Measurements from ENCODE around the gene RPRD2. TPM values are rescaled to one million over a fixed set of nuclear protein-coding genes. Genes with fewer than 3 reads are reported as not detected.

RPRD2 gene
- total and polyA plus RNA-seq, 2 of the 4 experiments (the other 2 are of a cell fraction) = 3.9 to 11.6 TPM

- Histone ChIP-seq H3K4me2 (ENCODE audit: low read depth, low read length) (peak overlapping the region; percentile 98), H3K27me3 (ENCODE audit: control insufficient read depth, insufficient read depth, low read length) (no peaks in the 10 kb centered on the region), H2AFZ (replicated peaks; ENCODE audit: low read length, poor library complexity) (peak overlapping the region; percentile 98), H2BK5ac (ENCODE audit: low read depth, low read length, poor library complexity, severe bottlenecking) (peak overlapping the region; percentile 90), H3K9me3 (ENCODE audit: control insufficient read depth, insufficient read depth, low read length) (no peaks in the 10 kb centered on the region), H2AK9ac (replicated peaks; ENCODE audit: low read depth, low read length, poor library complexity) (peak overlapping the region; percentile 97), H3K36me3 (ENCODE audit: control insufficient read depth, insufficient read depth, low read length) (peaks cover 11% of the 10 kb centered on the region), H2AK5ac (ENCODE audit: low read depth, low read length) (peak overlapping the region; percentile 84), H3K27ac (ENCODE audit: insufficient read depth, low read length) (peak overlapping the region; percentile 95), H2BK20ac (ENCODE audit: low read depth, low read length) (no peak overlapping the region), H4K5ac (ENCODE audit: low read depth, low read length) (peak overlapping the region; percentile 95), H4K91ac (ENCODE audit: insufficient read depth, low read depth, low read length) (peak overlapping the region; percentile 93; the same call in 1 of the 2 replicates), H2BK120ac (ENCODE audit: low read depth, low read length) (no peak overlapping the region), H3K23ac (ENCODE audit: low read depth, low read length) (peak overlapping the region; percentile 19; the same call in 1 of the 2 replicates), H3K4me1 (ENCODE audit: control insufficient read depth, insufficient read depth, low read length) (no peaks in the 10 kb centered on the region), H3K56ac (ENCODE audit: extremely low read depth, insufficient read depth, low read length) (peak overlapping the region; percentile 90), H3K4ac (ENCODE audit: low read depth, low read length) (peak overlapping the region; percentile 90), H2BK15ac (ENCODE audit: low read depth, low read length) (no peak overlapping the region), H3K79me1 (ENCODE audit: low read depth in 1 of 2, low read length in 2 of 2) (peaks cover 14 to 17% of the 10 kb centered on the region in 2 experiments), H3K14ac (replicated peaks; ENCODE audit: low read depth, low read length) (peak overlapping the region; percentile 89), H3K9ac (ENCODE audit: low read depth, low read length) (peak overlapping the region; percentile 97), H3K9me1 (ENCODE audit: insufficient read depth, low read length) (no peaks in the 10 kb centered on the region), H4K20me1 (ENCODE audit: insufficient read depth, low read length) (peaks cover 3% of the 10 kb centered on the region; the same call in 1 of the 2 replicates), H3K18ac (ENCODE audit: low read depth, low read length) (no peak overlapping the region), H4K8ac (ENCODE audit: low read depth in 2 of 2, low read length in 2 of 2) (peak overlapping the region; percentile 92 to 97), H3K4me3 (ENCODE audit: insufficient read depth, low read depth, low read length) (peak overlapping the region; percentile 98)
- POLR2A ChIA-PET (ENCODE audit: unreplicated experiment) = interaction anchor here (0.6 kb wide), 1 partner anchor 153 kb away, joined by 5 read pairs; no protein-coding TSS in a partner anchor
- intact Hi-C loops (cut with micrococcal nuclease) (loop anchor here (2.0 to 5.0 kb wide), 2 partner anchors 67 to 196 kb away; partner anchors contain the start of gene FALEC), in situ Hi-C loops (cut with MboI; ENCODE audit: low sequenced_read_pairs) (no loop called here), dilution Hi-C loops (cut with HindIII; ENCODE audit: low sequenced_read_pairs, unreplicated experiment) (no loop called here)
- no peak; the same call in 1 of the 2 replicates for ATAC-seq (ENCODE audit: low read depth)
- CTCF ChIA-PET = no interaction called here
- no peak for DNase-seq
- TF ChIP-seq POLR2A (IDR thresholded peaks at IDR 0.05; ENCODE audit: low read depth, low read length) = no peak
- no peak for TF ChIP-seq FOS (IDR thresholded peaks at IDR 0.05; ENCODE audit: low read depth, low read length)
- TF ChIP-seq MAZ (IDR thresholded peaks at IDR 0.05; ENCODE audit: borderline replicate concordance, low read depth, low read length) = no peak
- TF ChIP-seq RAD21 (IDR thresholded peaks at IDR 0.05; ENCODE audit: low read length) = no peak
- no peak for TF ChIP-seq MXI1 (IDR thresholded peaks at IDR 0.05; ENCODE audit: borderline replicate concordance, low read depth, low read length)
- no peak for TF ChIP-seq MAFK (IDR thresholded peaks at IDR 0.05; ENCODE audit: low read depth, low read length)
- TF ChIP-seq ELK1 (IDR thresholded peaks at IDR 0.05; ENCODE audit: borderline replicate concordance, low read depth, low read length) = no peak
- no peak for TF ChIP-seq CHD1 (IDR thresholded peaks at IDR 0.05; ENCODE audit: low read depth, low read length)
- no peak for TF ChIP-seq NFE2L2 (IDR thresholded peaks at IDR 0.05; ENCODE audit: low read depth, low read length)
- TF ChIP-seq, protein P1, sequence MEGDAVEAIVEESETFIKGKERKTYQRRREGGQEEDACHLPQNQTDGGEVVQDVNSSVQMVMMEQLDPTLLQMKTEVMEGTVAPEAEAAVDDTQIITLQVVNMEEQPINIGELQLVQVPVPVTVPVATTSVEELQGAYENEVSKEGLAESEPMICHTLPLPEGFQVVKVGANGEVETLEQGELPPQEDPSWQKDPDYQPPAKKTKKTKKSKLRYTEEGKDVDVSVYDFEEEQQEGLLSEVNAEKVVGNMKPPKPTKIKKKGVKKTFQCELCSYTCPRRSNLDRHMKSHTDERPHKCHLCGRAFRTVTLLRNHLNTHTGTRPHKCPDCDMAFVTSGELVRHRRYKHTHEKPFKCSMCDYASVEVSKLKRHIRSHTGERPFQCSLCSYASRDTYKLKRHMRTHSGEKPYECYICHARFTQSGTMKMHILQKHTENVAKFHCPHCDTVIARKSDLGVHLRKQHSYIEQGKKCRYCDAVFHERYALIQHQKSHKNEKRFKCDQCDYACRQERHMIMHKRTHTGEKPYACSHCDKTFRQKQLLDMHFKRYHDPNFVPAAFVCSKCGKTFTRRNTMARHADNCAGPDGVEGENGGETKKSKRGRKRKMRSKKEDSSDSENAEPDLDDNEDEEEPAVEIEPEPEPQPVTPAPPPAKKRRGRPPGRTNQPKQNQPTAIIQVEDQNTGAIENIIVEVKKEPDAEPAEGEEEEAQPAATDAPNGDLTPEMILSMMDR (conservative IDR thresholded peaks at IDR 0.05; ENCODE audit: low read depth, low read length) = no peak
- TF ChIP-seq BHLHE40 (IDR thresholded peaks at IDR 0.05; ENCODE audit: low read depth, low read length) = no peak
- TF ChIP-seq CEBPB (IDR thresholded peaks at IDR 0.05; ENCODE audit: low read depth, low read length) = no peak
- no peak for TF ChIP-seq SMC3 (IDR thresholded peaks at IDR 0.05; ENCODE audit: low read depth, low read length)
- no TSS peak for BruUV-seq (replicated peaks)
- no CpG with 5 or more reads among the region's 9 CpGs for WGBS, 2 experiments (ENCODE audit: extremely low coverage in 2 of 2, insufficient read length in 1 of 2)
Measured at GRCh38 chr1:150321826-150322166, 42.2 kb upstream of the RPRD2 start.

Data from IMR-90 (cell line).